Stomach (tissue), 4 donors: ENCODE measurements around the gene GPR25.

Source experiments
- POLR2AphosphoS5 ChIP-seq, 3 donors: sonication (generic); formaldehyde crosslinking; IDR thresholded peaks; one replicate each; pipeline ENCODE4 v1.6.1; 2016; ENCODE audit warnings: antibody characterized with exemption in 3 of 3
- TF ChIP-seq, protein P1 (sequence below), 7 experiments: fragments of 450-650 bp in 4 of 7; fragments of 200-600 bp in 3 of 7; sonication (generic) in 3 of 7; IDR thresholded peaks; one replicate each; pipeline ENCODE4 v1.5.1; 2016 to 2019; ENCODE audit warnings: antibody characterized with exemption in 7 of 7, control low read depth in 2 of 7, mild to moderate bottlenecking in 1 of 7

DNA sequence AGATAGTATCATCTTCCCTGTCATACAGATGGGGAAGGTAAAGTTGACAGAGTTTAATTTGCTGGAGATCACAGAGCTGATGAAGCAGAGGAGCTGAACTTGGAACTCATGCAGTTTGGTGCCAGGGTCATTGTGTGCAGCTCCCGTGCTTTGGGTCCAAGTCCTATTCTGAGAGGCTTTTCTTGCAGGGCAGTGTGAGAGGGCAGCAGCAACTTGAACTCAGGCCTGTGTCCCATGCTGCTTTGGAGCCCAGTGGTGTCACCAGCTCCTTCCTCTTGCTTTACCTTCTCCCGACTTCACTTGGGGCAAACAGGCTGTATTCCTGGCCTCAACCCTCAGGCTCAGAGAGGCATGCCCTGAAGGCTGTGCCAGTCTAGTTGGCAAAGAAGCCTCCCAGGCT is 46.6 kb downstream of the GPR25 start:
- TF ChIP-seq, protein P1, sequence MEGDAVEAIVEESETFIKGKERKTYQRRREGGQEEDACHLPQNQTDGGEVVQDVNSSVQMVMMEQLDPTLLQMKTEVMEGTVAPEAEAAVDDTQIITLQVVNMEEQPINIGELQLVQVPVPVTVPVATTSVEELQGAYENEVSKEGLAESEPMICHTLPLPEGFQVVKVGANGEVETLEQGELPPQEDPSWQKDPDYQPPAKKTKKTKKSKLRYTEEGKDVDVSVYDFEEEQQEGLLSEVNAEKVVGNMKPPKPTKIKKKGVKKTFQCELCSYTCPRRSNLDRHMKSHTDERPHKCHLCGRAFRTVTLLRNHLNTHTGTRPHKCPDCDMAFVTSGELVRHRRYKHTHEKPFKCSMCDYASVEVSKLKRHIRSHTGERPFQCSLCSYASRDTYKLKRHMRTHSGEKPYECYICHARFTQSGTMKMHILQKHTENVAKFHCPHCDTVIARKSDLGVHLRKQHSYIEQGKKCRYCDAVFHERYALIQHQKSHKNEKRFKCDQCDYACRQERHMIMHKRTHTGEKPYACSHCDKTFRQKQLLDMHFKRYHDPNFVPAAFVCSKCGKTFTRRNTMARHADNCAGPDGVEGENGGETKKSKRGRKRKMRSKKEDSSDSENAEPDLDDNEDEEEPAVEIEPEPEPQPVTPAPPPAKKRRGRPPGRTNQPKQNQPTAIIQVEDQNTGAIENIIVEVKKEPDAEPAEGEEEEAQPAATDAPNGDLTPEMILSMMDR (IDR thresholded peaks at IDR 0.05): no peak
- no peak for TF ChIP-seq POLR2AphosphoS5 (IDR thresholded peaks at IDR 0.05)
